ENCODE data around the gene FER1L5.
"Not testable (repeated sequence)": the region's sequence is repeated elsewhere in the genome, so short reads cannot be mapped to it uniquely, and the experiment has no call there.

Gene FER1L5

GRCh38 chr2:96636551-96637171, 5.9 kb upstream of the FER1L5 start:
- no peak for DNase-seq

- DNase-seq, result peak; percentile 81
These were observed 5.0 kb upstream of the FER1L5 start for GRCh38 chr2:96637385-96638143.

GRCh38 chr2:96638144-96639121, 4.1 kb upstream of the FER1L5 start, which contains the start of gene KANSL3:
KANSL3 (minus strand) TSS chr2:96638312; CDS start chr2:96637135, 1,177 bp downstream.
- peak; percentile 87 for DNase-seq

- no peak for DNase-seq
These were observed 5.1 kb downstream of the FER1L5 start for GRCh38 chr2:96647681-96648080.

GRCh38 chr2:96648306-96648930, 5.9 kb downstream of the FER1L5 start:
- no peak for DNase-seq

GRCh38 chr2:96649342-96649741, 6.8 kb downstream of the FER1L5 start:
- DNase-seq, result no peak

- DNase-seq, result no peak
These were observed 9.2 kb downstream of the FER1L5 start for GRCh38 chr2:96651793-96652192.

GRCh38 chr2:96654791-96655190, 12.2 kb downstream of the FER1L5 start:
- not testable (repeated sequence) for DNase-seq

GRCh38 chr2:96655526-96655925, 13.0 kb downstream of the FER1L5 start:
- no peak for DNase-seq

GRCh38 chr2:96656540-96656939, 14.0 kb downstream of the FER1L5 start:
- DNase-seq, result no peak

GRCh38 chr2:96661324-96661723, 18.8 kb downstream of the FER1L5 start:
- no peak for DNase-seq

GRCh38 chr2:96662360-96662759, 19.8 kb downstream of the FER1L5 start:
- no peak for DNase-seq

- no peak for DNase-seq
These were observed 20.6 kb downstream of the FER1L5 start for GRCh38 chr2:96663177-96663576.

- DNase-seq, result no peak
These were observed 21.3 kb downstream of the FER1L5 start for GRCh38 chr2:96663829-96664228.

- DNase-seq, result no peak
These were observed 21.9 kb downstream of the FER1L5 start for GRCh38 chr2:96664366-96664925.

- no peak for DNase-seq
These were observed 22.6 kb downstream of the FER1L5 start for GRCh38 chr2:96665083-96665569.

- not testable (repeated sequence) for DNase-seq
These were observed 23.2 kb downstream of the FER1L5 start for GRCh38 chr2:96665717-96666116.

GRCh38 chr2:96668771-96669170, 26.2 kb downstream of the FER1L5 start:
- no peak for DNase-seq

- no peak for DNase-seq
These were observed 27.1 kb downstream of the FER1L5 start for GRCh38 chr2:96669539-96670215.

GRCh38 chr2:96679848-96680247, 37.3 kb downstream of the FER1L5 start:
- no peak for DNase-seq

GRCh38 chr2:96680561-96681141, 38.1 kb downstream of the FER1L5 start:
- DNase-seq, result no peak
